ENCODE results near the gene TULP4.

DNA sequence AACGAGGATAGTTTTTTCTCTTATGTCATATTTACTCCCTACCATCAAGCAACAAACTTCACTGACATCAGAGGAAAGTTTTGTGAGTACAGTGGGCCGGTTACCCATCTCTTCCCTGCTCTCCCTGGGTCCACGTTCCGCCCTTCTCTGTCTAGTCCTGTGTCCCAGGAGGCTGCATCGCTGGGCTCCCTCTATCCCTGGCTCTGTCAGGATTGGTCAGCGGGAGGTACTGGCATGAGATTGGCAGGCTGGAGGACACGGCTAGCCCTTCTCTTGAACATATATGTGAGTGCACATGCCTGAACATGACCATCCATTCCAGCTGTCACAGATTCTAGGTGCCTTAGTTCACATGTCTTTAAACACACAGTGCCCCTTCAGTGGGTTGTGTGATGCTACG is 217.4 kb downstream of the TULP4 start:
- TF ChIP-seq, protein P1, sequence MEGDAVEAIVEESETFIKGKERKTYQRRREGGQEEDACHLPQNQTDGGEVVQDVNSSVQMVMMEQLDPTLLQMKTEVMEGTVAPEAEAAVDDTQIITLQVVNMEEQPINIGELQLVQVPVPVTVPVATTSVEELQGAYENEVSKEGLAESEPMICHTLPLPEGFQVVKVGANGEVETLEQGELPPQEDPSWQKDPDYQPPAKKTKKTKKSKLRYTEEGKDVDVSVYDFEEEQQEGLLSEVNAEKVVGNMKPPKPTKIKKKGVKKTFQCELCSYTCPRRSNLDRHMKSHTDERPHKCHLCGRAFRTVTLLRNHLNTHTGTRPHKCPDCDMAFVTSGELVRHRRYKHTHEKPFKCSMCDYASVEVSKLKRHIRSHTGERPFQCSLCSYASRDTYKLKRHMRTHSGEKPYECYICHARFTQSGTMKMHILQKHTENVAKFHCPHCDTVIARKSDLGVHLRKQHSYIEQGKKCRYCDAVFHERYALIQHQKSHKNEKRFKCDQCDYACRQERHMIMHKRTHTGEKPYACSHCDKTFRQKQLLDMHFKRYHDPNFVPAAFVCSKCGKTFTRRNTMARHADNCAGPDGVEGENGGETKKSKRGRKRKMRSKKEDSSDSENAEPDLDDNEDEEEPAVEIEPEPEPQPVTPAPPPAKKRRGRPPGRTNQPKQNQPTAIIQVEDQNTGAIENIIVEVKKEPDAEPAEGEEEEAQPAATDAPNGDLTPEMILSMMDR (IDR thresholded peaks at IDR 0.05 in 8 of 11, conservative IDR thresholded peaks at IDR 0.05 in 3 of 11) = no peak
- no peak for TF ChIP-seq POLR2A (IDR thresholded peaks at IDR 0.05)
